K562 (cell line): ENCODE data around the gene TEX14. TPM values are rescaled to one million over a fixed set of nuclear protein-coding genes. Genes with fewer than 3 reads are reported as not detected.

Experiments
- ATAC-seq: fragments of 200-7000 bp; cut with Tn5 transposase; 3 replicates; pipeline ENCODE4 v1.9.1; 2020; ENCODE audit warnings: moderate library complexity
- BruUV-seq: library from RNA; stranded (reverse); fragments of 400-500 nt; replicated peaks from 2 replicates; lab custom pipeline; 2021; lab: Mats Ljungman, UMichigan
- CTCF ChIA-PET: fragments of 300-600 bp; formaldehyde crosslinking; extraction: SDS; loops from one replicate; lab custom pipeline; 2021; ENCODE audit warnings: low intra/inter-chr PET ratio; lab: Yijun Ruan, JAX
- POLR2A ChIA-PET: fragments of 300-600, 350-650 bp; sonication (Branson Sonifier 250); formaldehyde crosslinking; extraction: SDS; loops from one replicate; lab custom pipeline; 2021; ENCODE audit warnings: antibody characterized with exemption, inconsistent platforms; lab: Yijun Ruan, JAX
- DNase-seq, 4 experiments: peaks; one replicate each; pipeline versions ENCODE4 v3.0.0 to v3.0.0-alpha.2; 2011 to 2018; ENCODE audit warnings: low spot score in 3 of 4, mixed read lengths in 3 of 4; ENCODE audit errors: extremely low read depth in 1 of 4
- FAIRE-seq: peaks from 2 replicates; lab custom pipeline; 2011; peaks lifted over from hg19 to GRCh38; lab: Jason Lieb, UNC
- H2AFZ ChIP-seq: 2 replicates; pipeline ENCODE4 v1.6.0; 2011; ENCODE audit warnings: low read depth, low read length, control low read depth, inconsistent platforms
- H3K27ac ChIP-seq: fragments of 200-600 bp; 3 replicates; pipeline ENCODE4 v1.8.0; 2011; ENCODE audit warnings: low read depth, mild to moderate bottlenecking, control low read depth, inconsistent platforms, low read length, moderate library complexity, mixed read lengths; ENCODE audit errors: extremely low read depth
- H3K27me3 ChIP-seq, 2 experiments: fragments of 300-600 bp in 1 of 2; 2 replicates in 1 of 2; 3 replicates in 1 of 2; pipeline versions ENCODE4 v1.6.0 to v1.8.0; 2011; ENCODE audit warnings: inconsistent platforms in 2 of 2, low read length in 2 of 2, mild to moderate bottlenecking in 1 of 2, mixed read lengths in 1 of 2, moderate library complexity in 1 of 2; ENCODE audit not compliant: control insufficient read depth in 2 of 2, insufficient read depth in 2 of 2
- H3K36me3 ChIP-seq: fragments of 300-600 bp; 3 replicates; pipeline ENCODE4 v1.8.0; 2011; ENCODE audit warnings: mild to moderate bottlenecking, low read length, inconsistent platforms; ENCODE audit not compliant: control insufficient read depth, insufficient read depth
- H3K4me1 ChIP-seq, 2 experiments: fragments of 200-600 bp in 1 of 2; replicated peaks in 1 of 2; 2 replicates in 1 of 2; 3 replicates in 1 of 2; pipeline versions ENCODE4 v1.5.1 to v1.8.0; 2011; ENCODE audit warnings: inconsistent platforms in 2 of 2, low read length in 2 of 2, mild to moderate bottlenecking in 1 of 2, mixed read lengths in 1 of 2, moderate library complexity in 1 of 2; ENCODE audit not compliant: control insufficient read depth in 2 of 2, insufficient read depth in 2 of 2
- H3K4me2 ChIP-seq: 2 replicates; pipeline ENCODE4 v1.6.1; 2011; ENCODE audit warnings: low read length, control low read depth, inconsistent platforms, mixed read lengths; ENCODE audit not compliant: insufficient read depth
- H3K4me3 ChIP-seq: fragments of 200-600 bp; sonication (generic), shearing (Covaris generic); 2 replicates; pipeline ENCODE4 v1.5.1; 2016; ENCODE audit warnings: control low read depth, inconsistent platforms
- H3K79me2 ChIP-seq: fragments of 200-600 bp; 3 replicates; pipeline ENCODE4 v1.8.0; 2011; ENCODE audit warnings: low read length, inconsistent platforms; ENCODE audit not compliant: control insufficient read depth, insufficient read depth
- H3K9ac ChIP-seq, 2 experiments: 2 replicates each; pipeline versions ENCODE4 v1.6.0 to v1.6.1; 2011; ENCODE audit warnings: low read depth in 2 of 2, low read length in 2 of 2, control low read depth in 1 of 2, inconsistent platforms in 1 of 2, mild to moderate bottlenecking in 1 of 2, mixed read lengths in 1 of 2; ENCODE audit not compliant: insufficient read depth in 1 of 2
- H3K9me1 ChIP-seq: one replicate; pipeline ENCODE4 v1.6.0; 2011; ENCODE audit warnings: inconsistent platforms, mild to moderate bottlenecking, low read length, moderate library complexity; ENCODE audit not compliant: control insufficient read depth, insufficient read depth
- H3K9me3 ChIP-seq: replicated peaks from 2 replicates; pipeline ENCODE4 v1.5.1; 2011; ENCODE audit warnings: low read depth, low read length, inconsistent platforms; ENCODE audit not compliant: control insufficient read depth, insufficient read depth
- H4K20me1 ChIP-seq: replicated peaks from 2 replicates; pipeline ENCODE4 v1.6.1; 2011; ENCODE audit warnings: low read length, inconsistent platforms, mixed read lengths; ENCODE audit not compliant: control insufficient read depth, insufficient read depth
- RNF2 ChIP-seq: sonication (generic); IDR thresholded peaks from 2 replicates; pipeline ENCODE4 v1.6.1; 2016
- ZBTB11 ChIP-seq, 3 experiments: fragments of 200-800 bp in 1 of 3; fragments of 250-450 bp in 1 of 3; fragments of 450-650 bp in 1 of 3; sonication (Bioruptor Pico) in 1 of 3; sonication (Bioruptor generic) in 1 of 3; formaldehyde crosslinking in 1 of 3; IDR thresholded peaks; 2 replicates each; pipeline versions ENCODE4 v1.6.1 to v1.8.0; 2016 to 2022; ENCODE audit warnings: mild to moderate bottlenecking in 2 of 3, missing genetic modification characterization in 2 of 3, missing compliant biosample characterization in 1 of 3, moderate library complexity in 1 of 3
- WGBS: fragments of 100-300 bp; shearing (Covaris generic); methylation state at CpG from one replicate; pipeline ENCODE4 v1.1.6; 2016; ENCODE audit warnings: low coverage, mixed read lengths; ENCODE audit not compliant: insufficient coverage; ENCODE audit errors: missing lambda C conversion rate; 5-methylcytosine and 5-hydroxymethylcytosine counted together
- in situ Hi-C: fragments of 300-500 bp; cut with MboI; formaldehyde crosslinking; loops from 4 replicates; pipeline ENCODE4 v1.15.0; 2018; ENCODE audit warnings: inconsistent platforms, mixed read lengths
- intact Hi-C: fragments of 100-400 bp; cut with micrococcal nuclease; formaldehyde crosslinking; loops from 2 replicates; pipeline ENCODE4 v1.14.2; 2022
- polyA plus RNA-seq, 8 experiments: library from polyadenylated mRNA; depleted of rRNA in 4 of 8; stranded (reverse) in 5 of 8; unstranded in 3 of 8; fragments of >200 nt; fragmentation: Nextera tagmentation in 2 of 8; fragmentation: Illumina TruSeq in 1 of 8; extraction: Ambion mirVana in 2 of 8; extraction: Trizol in 1 of 8; gene quantifications; 2 replicates each; pipeline versions ENCODE4 v1.2.1 to v1.2.3, GENCODE V29; 2011 to 2014; ENCODE audit warnings: inconsistent platforms in 1 of 8, missing spikeins in 1 of 8
- total RNA-seq, 7 experiments: library from RNA; depleted of rRNA in 6 of 7; stranded (reverse); fragments of >200 nt in 6 of 7; fragmentation: Illumina TruSeq in 2 of 7; extraction: Trizol in 2 of 7; gene quantifications; 2 replicates each; pipeline versions ENCODE4 v1.2.1 to v1.2.3, GENCODE V29; 2011 to 2021; ENCODE audit warnings: low replicate concordance in 1 of 7

TEX14 gene
- total and polyA plus RNA-seq, 9 of the 15 experiments (the other 6 are each of a cell fraction or from before 2014, with no cell fraction given), result 0.05 to 0.12 (median 0.09) TPM; not detected in 1

GRCh38 chr17:58605986-58606385, 85.9 kb downstream of the TEX14 start:
- FAIRE-seq (no peak), ATAC-seq (no peak), DNase-seq (no peak)
- BruUV-seq, result no TSS peak
- TF ChIP-seq RNF2 (no peak), ZBTB11 (CRISPR knock-in tag; IDR thresholded peaks at IDR 0.05) (peak in 1 of 3 experiments; percentile 17; a peak in 1 of 6 replicates)
- CTCF ChIA-PET, result no interaction called here
- Histone ChIP-seq H3K9me1 (no peaks in the 10 kb centered on the region), H3K9me3 (no peaks in the 10 kb centered on the region), H3K4me1 (no peaks in the 10 kb centered on the region; a peak in 1 of 5 replicates), H3K36me3 (no peaks in the 10 kb centered on the region), H3K4me3 (no peak overlapping the region), H3K4me2 (no peak overlapping the region), H4K20me1 (no peaks in the 10 kb centered on the region), H3K9ac (no peak overlapping the region), H2AFZ (no peak overlapping the region), H3K27me3 (peaks cover 0 to 7% of the 10 kb centered on the region in 2 experiments; a peak in 2 of 5 replicates), H3K79me2 (no peaks in the 10 kb centered on the region), H3K27ac (no peak overlapping the region)
- POLR2A ChIA-PET, result interaction anchor here (0.6 to 19.4 kb wide), 6 partner anchors 9 to 855 kb away, joined by 3 to 303 read pairs (median 4); no protein-coding TSS in a partner anchor
- in situ Hi-C loops, result no loop called here
- intact Hi-C loops, result no loop called here
- WGBS, result 71% methylated on average over 2 of the region's 2 CpGs
